IMR-90 (cell line): ENCODE results near the gene CIAO2B.

Source experiments
- BHLHE40 ChIP-seq: fragments of 150-350 bp; IDR thresholded peaks from 2 replicates; pipeline ENCODE4 v1.6.1; 2016; ENCODE audit warnings: mild to moderate bottlenecking, low read depth, low read length
- CEBPB ChIP-seq: IDR thresholded peaks from 2 replicates; pipeline ENCODE4 v1.6.1; 2012; ENCODE audit warnings: low read depth, low read length, improper control_type of control experiment
- CHD1 ChIP-seq: IDR thresholded peaks from 2 replicates; pipeline ENCODE4 v1.6.1; 2012; ENCODE audit warnings: low read depth, low read length, improper control_type of control experiment
- FOS ChIP-seq: fragments of 150-350 bp; IDR thresholded peaks from 2 replicates; pipeline ENCODE4 v1.6.1; 2016; ENCODE audit warnings: low read depth, low read length
- MAFK ChIP-seq: IDR thresholded peaks from 2 replicates; pipeline ENCODE4 v1.6.1; 2012; ENCODE audit warnings: low read depth, low read length, improper control_type of control experiment
- MAZ ChIP-seq: IDR thresholded peaks from 2 replicates; pipeline ENCODE4 v1.6.1; 2012; ENCODE audit warnings: low read depth, mild to moderate bottlenecking, low read length, improper control_type of control experiment, moderate library complexity, borderline replicate concordance
- POLR2A ChIP-seq: IDR thresholded peaks from 2 replicates; pipeline ENCODE4 v1.6.1; 2012; ENCODE audit warnings: mild to moderate bottlenecking, low read depth, low read length
- RAD21 ChIP-seq: IDR thresholded peaks from 2 replicates; pipeline ENCODE4 v1.6.1; 2012; ENCODE audit warnings: low read length, improper control_type of control experiment
- RCOR1 ChIP-seq: IDR thresholded peaks from 2 replicates; pipeline ENCODE4 v1.6.1; 2012; ENCODE audit warnings: mild to moderate bottlenecking, low read length, improper control_type of control experiment; ENCODE audit not compliant: insufficient replicate concordance
- RFX5 ChIP-seq: IDR thresholded peaks from 2 replicates; pipeline ENCODE4 v1.8.0; 2012; ENCODE audit warnings: low read depth, mild to moderate bottlenecking, low read length, moderate library complexity
- SMC3 ChIP-seq: fragments of 150-350 bp; IDR thresholded peaks from 2 replicates; pipeline ENCODE4 v1.6.1; 2016; ENCODE audit warnings: low read depth, mild to moderate bottlenecking, antibody characterized with exemption, low read length, moderate library complexity
- TF ChIP-seq, protein P1 (sequence below): conservative IDR thresholded peaks from 2 replicates; pipeline ENCODE4 v1.5.1; 2012; ENCODE audit warnings: mild to moderate bottlenecking, low read depth, low read length, improper control_type of control experiment
- TF ChIP-seq, protein P2 (sequence below): fragments of 150-350 bp; IDR thresholded peaks from 2 replicates; pipeline ENCODE4 v1.6.1; 2017; ENCODE audit warnings: mild to moderate bottlenecking, antibody characterized with exemption, low read length, low read depth

DNA sequence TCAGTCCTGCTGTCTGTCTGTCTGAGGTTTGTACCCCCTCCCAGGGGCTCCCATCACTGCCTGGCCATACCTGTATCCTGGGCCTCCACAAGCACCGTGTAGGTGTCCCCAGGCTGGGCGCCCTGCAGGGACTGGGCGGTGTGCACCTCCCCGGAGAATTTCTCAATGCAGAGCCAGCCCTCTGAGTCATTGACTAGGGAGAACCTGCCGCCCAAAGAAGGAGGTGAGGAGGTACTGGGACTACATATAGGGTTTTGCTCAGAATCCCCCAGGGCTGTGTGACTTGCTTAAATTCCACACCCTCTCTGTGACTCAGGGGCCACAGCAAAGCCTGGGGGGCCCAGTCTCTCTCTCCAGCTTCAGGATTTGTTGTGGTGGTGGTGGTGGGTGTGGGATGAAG, 23.1 kb downstream of the CIAO2B start:
- TF ChIP-seq, protein P1, sequence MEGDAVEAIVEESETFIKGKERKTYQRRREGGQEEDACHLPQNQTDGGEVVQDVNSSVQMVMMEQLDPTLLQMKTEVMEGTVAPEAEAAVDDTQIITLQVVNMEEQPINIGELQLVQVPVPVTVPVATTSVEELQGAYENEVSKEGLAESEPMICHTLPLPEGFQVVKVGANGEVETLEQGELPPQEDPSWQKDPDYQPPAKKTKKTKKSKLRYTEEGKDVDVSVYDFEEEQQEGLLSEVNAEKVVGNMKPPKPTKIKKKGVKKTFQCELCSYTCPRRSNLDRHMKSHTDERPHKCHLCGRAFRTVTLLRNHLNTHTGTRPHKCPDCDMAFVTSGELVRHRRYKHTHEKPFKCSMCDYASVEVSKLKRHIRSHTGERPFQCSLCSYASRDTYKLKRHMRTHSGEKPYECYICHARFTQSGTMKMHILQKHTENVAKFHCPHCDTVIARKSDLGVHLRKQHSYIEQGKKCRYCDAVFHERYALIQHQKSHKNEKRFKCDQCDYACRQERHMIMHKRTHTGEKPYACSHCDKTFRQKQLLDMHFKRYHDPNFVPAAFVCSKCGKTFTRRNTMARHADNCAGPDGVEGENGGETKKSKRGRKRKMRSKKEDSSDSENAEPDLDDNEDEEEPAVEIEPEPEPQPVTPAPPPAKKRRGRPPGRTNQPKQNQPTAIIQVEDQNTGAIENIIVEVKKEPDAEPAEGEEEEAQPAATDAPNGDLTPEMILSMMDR, result no peak
- TF ChIP-seq BHLHE40 (no peak), CEBPB (no peak), POLR2A (no peak), RFX5 (no peak), FOS (no peak), RAD21 (no peak), MAFK (no peak), MAZ (no peak), CHD1 (no peak), SMC3 (no peak), RCOR1 (no peak)
- TF ChIP-seq, protein P2, sequence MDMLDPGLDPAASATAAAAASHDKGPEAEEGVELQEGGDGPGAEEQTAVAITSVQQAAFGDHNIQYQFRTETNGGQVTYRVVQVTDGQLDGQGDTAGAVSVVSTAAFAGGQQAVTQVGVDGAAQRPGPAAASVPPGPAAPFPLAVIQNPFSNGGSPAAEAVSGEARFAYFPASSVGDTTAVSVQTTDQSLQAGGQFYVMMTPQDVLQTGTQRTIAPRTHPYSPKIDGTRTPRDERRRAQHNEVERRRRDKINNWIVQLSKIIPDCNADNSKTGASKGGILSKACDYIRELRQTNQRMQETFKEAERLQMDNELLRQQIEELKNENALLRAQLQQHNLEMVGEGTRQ, result no peak
